IMR-90 (cell line): ENCODE results near the gene SHISAL2B.

Experiments
- MAZ ChIP-seq: IDR thresholded peaks from 2 replicates; pipeline ENCODE4 v1.6.1; 2012; ENCODE audit warnings: low read depth, mild to moderate bottlenecking, low read length, improper control_type of control experiment, moderate library complexity, borderline replicate concordance
- POLR2A ChIP-seq: IDR thresholded peaks from 2 replicates; pipeline ENCODE4 v1.6.1; 2012; ENCODE audit warnings: mild to moderate bottlenecking, low read depth, low read length
- TF ChIP-seq, protein P1 (sequence below): conservative IDR thresholded peaks from 2 replicates; pipeline ENCODE4 v1.5.1; 2012; ENCODE audit warnings: mild to moderate bottlenecking, low read depth, low read length, improper control_type of control experiment
- TF ChIP-seq, protein P2 (sequence below): fragments of 150-350 bp; IDR thresholded peaks from 2 replicates; pipeline ENCODE4 v1.6.1; 2016; ENCODE audit warnings: low read depth, mild to moderate bottlenecking, low read length, moderate library complexity, borderline replicate concordance

DNA sequence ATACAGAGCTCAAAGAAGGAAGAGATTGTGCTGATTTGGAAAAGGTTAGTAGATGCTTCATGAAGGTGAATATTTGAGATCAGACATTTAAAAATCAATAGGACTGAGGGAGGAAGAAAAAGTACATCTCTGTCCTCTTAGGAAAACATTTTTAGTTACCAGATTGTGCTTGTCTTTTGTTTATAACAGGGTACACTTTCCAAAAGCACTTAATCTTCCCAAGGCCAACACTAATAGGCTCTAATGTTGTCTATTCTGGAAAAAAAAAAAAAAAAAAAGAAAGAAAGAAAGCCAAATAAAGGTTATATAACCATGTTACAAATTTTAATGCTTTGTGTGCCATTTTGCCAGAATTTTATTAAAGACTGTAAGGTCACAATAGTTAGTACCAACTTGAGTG, 45.5 kb upstream of the SHISAL2B start:
- TF ChIP-seq, protein P1, sequence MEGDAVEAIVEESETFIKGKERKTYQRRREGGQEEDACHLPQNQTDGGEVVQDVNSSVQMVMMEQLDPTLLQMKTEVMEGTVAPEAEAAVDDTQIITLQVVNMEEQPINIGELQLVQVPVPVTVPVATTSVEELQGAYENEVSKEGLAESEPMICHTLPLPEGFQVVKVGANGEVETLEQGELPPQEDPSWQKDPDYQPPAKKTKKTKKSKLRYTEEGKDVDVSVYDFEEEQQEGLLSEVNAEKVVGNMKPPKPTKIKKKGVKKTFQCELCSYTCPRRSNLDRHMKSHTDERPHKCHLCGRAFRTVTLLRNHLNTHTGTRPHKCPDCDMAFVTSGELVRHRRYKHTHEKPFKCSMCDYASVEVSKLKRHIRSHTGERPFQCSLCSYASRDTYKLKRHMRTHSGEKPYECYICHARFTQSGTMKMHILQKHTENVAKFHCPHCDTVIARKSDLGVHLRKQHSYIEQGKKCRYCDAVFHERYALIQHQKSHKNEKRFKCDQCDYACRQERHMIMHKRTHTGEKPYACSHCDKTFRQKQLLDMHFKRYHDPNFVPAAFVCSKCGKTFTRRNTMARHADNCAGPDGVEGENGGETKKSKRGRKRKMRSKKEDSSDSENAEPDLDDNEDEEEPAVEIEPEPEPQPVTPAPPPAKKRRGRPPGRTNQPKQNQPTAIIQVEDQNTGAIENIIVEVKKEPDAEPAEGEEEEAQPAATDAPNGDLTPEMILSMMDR = no peak
- TF ChIP-seq POLR2A = no peak
- no peak for TF ChIP-seq MAZ
- TF ChIP-seq, protein P2, sequence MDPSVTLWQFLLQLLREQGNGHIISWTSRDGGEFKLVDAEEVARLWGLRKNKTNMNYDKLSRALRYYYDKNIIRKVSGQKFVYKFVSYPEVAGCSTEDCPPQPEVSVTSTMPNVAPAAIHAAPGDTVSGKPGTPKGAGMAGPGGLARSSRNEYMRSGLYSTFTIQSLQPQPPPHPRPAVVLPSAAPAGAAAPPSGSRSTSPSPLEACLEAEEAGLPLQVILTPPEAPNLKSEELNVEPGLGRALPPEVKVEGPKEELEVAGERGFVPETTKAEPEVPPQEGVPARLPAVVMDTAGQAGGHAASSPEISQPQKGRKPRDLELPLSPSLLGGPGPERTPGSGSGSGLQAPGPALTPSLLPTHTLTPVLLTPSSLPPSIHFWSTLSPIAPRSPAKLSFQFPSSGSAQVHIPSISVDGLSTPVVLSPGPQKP = no peak
